Mucosa of stomach (tissue), 1 donor: ENCODE data around the gene NOL4L.

ENCODE experiments used
- H3K27me3 ChIP-seq: one replicate; pipeline ENCODE4 v1.7.0; 2013; ENCODE audit warnings: mild to moderate bottlenecking, low read length; ENCODE audit not compliant: control insufficient read depth, insufficient read depth
- H3K36me3 ChIP-seq: one replicate; pipeline ENCODE4 v1.7.0; 2013; ENCODE audit warnings: low read length; ENCODE audit not compliant: control insufficient read depth, insufficient read depth
- H3K4me1 ChIP-seq: one replicate; pipeline ENCODE4 v1.7.0; 2013; ENCODE audit warnings: mild to moderate bottlenecking, low read length; ENCODE audit not compliant: control insufficient read depth, insufficient read depth
- H3K4me3 ChIP-seq: one replicate; pipeline ENCODE4 v1.7.0; 2013; ENCODE audit warnings: low read length
- H3K9ac ChIP-seq: one replicate; pipeline ENCODE4 v1.7.0; 2013; ENCODE audit warnings: mild to moderate bottlenecking, low read length, moderate library complexity
- H3K9me3 ChIP-seq: one replicate; pipeline ENCODE4 v1.7.0; 2013; ENCODE audit warnings: mild to moderate bottlenecking, low read length, moderate library complexity; ENCODE audit not compliant: control insufficient read depth
- donor health status: Pancreatic carcinoma.

The NOL4L gene

DNA sequence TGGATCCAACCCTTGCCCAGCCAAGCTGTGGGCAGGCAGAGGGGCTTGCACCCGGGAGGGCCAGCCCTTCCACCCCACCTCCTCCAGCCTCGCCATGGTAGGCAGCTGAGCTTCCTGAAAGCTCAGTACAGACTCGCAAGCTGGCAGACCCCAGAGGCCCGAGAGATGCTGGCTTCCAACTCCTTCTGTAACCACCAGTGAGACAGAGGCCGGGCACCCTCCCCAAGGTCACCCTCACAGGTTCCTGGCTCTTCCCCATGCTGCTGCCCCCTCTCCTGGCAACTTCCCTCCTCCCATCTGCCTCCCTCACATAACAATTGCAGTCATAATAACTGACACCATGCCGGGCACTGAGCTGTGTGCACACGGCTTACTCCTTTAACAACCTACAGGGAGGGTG is 26.2 kb upstream of the NOL4L start:
- no peaks in the 10 kb centered on the region for H3K4me1 ChIP-seq
- peaks cover 15% of the 10 kb centered on the region for H3K27me3 ChIP-seq
- H3K9me3 ChIP-seq = no peaks in the 10 kb centered on the region
- H3K9ac ChIP-seq = no peak overlapping the region
- H3K4me3 ChIP-seq = no peak overlapping the region
- no peaks in the 10 kb centered on the region for H3K36me3 ChIP-seq

DNA sequence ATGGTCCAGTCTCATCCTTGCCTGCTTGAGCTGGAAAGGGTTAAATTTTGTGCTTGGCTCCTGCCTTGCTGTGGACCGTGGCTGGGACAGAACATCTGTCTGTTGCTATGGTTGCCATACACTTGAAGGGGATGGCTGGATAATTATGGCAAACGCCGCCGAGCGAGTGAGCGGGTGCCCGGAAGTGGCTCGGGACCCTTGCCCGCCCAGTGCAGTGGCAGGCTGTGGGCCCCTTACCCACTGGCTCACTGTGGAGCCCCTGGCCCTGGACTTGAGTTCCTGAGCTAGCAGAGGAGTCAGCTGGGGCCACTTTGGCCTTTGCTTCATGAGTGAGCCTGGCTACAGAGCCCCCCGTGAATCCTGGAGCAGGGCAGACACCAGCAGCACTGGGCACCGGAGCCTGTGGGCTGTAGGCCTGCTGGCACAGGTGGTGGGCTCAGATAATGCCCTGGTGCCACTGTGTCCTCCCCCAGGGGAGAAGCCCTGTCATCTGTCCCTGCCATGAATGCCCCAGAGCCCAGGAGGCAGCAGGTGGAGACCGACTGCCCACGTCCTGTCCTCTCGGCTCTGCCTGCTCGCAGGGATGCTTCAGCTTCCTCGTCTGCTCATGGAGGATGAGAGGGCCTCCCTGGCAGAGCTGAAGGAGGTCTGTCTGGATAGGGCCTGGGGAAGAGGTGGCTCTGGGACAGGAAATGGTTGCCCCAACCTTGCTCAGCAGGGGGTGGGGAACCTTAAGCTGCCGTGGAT is 25.5 kb upstream of the NOL4L start:
- H3K27me3 ChIP-seq = peaks cover 21% of the 10 kb centered on the region
- H3K9me3 ChIP-seq = no peaks in the 10 kb centered on the region
- H3K4me1 ChIP-seq = no peaks in the 10 kb centered on the region
- H3K9ac ChIP-seq = no peak overlapping the region
- H3K4me3 ChIP-seq = no peak overlapping the region
- H3K36me3 ChIP-seq = no peaks in the 10 kb centered on the region

DNA sequence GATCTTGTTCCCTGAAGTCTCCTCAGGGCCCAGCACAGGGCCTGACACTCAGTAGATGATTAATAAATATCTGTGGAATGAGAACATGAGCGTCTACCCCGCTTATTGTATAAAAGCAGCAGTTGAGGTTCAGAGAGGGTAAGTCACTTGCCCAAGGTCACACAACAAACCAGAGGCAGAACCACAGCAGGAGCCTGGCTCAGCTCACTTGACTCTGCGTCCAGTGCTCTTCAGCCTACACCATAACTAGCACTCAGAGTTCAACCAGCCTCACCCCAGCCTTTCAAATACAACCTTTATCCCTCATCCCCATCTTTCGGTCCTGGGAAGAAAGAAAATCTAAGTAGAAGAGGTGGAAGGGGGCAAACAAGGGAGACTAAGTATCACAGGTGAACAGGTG is 24.9 kb upstream of the NOL4L start:
- Histone ChIP-seq H3K9me3 (no peaks in the 10 kb centered on the region), H3K4me1 (no peaks in the 10 kb centered on the region)

DNA sequence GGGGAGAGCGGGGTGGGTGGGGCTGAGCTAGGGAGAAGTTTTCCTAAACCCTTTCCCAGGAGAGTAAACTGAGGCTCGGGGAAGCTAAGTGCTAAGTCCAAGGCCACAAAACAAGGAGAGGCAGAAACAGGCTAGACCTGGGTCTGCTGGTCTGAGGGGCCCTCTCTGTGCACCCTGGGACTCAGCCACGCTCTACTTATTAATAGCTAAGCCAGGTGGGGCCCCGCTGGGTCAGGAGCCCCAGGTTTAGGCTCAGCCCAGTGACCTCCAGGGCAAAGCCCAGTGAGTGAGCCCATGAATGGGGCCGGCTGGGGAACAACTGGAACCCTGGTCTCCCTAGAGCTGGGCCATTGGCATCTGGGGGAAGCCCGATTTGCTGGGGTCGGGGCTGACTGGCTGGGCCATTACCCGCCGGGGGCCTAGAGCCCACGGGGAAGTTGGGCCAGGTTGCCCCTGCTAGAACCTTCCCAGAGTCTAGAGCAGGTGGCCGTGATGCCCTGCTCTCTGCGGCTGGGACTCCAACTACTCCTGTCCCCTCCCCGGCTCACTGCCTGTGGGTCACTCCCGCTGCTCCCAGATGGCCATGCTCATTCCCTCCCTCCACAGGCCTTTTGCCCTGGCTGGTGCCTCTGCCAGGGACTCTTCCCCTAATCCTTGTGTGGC is 24.1 kb upstream of the NOL4L start:
- H3K27me3 ChIP-seq = peaks cover 22% of the 10 kb centered on the region
- H3K36me3 ChIP-seq = no peaks in the 10 kb centered on the region
- no peaks in the 10 kb centered on the region for H3K4me1 ChIP-seq
- no peak overlapping the region for H3K4me3 ChIP-seq
- no peak overlapping the region for H3K9ac ChIP-seq
- no peaks in the 10 kb centered on the region for H3K9me3 ChIP-seq

More for the DNA sequence above, 24.9 kb upstream of the NOL4L start:
- Histone ChIP-seq H3K4me3 (no peak overlapping the region), H3K36me3 (no peaks in the 10 kb centered on the region), H3K9ac (no peak overlapping the region), H3K27me3 (peaks cover 22% of the 10 kb centered on the region)

DNA sequence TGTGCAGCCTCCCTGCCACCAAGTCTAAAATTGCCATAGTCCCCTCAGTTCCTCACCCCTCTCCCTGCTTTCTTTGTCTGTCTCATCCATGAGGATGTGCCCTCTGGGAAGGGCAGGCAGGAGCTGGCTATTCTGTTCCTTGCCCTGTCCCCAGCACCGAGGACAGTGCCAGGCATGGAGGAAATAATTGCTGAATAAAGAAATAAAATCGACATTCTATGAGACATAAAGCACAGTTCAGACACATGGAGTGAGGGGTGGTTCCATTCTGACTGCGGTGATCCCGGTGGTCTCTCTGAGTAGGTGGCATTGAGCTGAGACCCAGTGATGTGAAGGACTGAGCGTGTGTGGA is 23.5 kb upstream of the NOL4L start:
- H3K4me3 ChIP-seq = no peak overlapping the region
- peaks cover 22% of the 10 kb centered on the region for H3K27me3 ChIP-seq
- H3K36me3 ChIP-seq = no peaks in the 10 kb centered on the region
- no peaks in the 10 kb centered on the region for H3K4me1 ChIP-seq
- no peaks in the 10 kb centered on the region for H3K9me3 ChIP-seq
- H3K9ac ChIP-seq = no peak overlapping the region

DNA sequence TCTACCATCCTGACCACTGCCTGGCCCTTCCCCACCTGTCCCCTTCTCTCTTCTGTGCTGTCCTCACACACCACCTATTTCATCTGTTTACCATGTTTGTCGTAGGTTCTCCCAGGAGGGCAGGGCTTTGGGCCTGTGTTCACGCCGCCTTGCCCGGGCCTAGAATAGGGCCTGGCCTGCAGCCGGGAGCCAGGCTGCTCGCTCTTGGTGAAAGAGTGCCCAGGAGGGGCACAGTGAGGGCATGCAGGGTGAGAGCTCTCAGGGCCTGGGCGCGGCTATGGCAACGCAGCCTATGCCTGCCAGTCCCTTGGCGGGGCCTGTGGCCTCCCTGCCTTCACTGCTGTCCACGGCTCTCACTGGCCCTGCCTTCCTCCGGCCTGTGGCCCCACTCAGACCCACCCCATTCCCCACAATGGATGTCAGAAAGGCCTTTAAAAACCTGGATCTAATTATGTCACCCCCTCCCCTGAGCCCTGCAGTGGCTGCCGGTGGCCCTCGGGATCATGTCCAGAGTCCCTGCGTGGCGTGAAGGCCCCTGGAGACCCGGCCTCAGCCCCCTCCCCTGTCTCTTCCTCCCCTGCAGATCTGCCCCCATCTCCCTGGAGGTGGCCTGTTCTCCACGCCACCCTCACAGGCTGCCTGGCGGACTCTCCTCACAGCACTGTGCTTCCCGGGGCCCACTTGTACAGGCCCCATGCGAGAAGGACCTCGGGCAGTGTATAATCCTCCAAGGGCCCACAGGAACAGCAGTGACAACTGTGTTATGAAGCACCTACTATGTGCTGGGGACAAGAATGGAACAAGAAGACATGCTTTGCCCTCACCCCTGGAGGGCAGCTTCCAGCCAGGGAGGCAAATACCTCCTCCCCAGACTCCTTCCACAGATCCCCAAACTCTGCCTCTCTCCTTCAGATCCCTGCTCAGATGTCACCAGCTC is 22.9 kb upstream of the NOL4L start:
- Histone ChIP-seq H3K9me3 (no peaks in the 10 kb centered on the region), H3K4me3 (no peak overlapping the region), H3K9ac (no peak overlapping the region), H3K4me1 (no peaks in the 10 kb centered on the region), H3K27me3 (peaks cover 22% of the 10 kb centered on the region), H3K36me3 (no peaks in the 10 kb centered on the region)

DNA sequence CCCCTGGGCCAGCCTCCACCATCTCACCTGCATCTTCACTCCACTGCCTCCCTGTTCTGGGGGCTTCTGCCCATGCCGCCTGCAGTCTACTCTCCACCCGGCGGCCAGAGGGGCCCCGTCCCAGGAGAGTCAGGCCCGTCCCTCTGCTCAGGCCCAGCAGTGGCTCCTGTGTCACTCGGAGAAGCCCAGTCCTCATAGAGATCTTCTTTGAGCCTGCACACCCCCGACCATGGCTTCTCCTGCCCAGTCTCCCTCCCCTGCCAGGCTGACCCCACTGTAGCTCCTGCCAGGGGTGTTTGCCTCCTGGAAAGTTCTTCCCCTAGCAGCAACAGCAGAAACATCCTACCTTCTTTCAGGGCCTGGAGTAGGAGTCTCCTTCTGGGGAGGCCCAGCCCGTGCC is 22.2 kb upstream of the NOL4L start:
- H3K4me3 ChIP-seq = no peak overlapping the region
- H3K27me3 ChIP-seq = peaks cover 22% of the 10 kb centered on the region
- H3K4me1 ChIP-seq = no peaks in the 10 kb centered on the region
- H3K36me3 ChIP-seq = no peaks in the 10 kb centered on the region
- no peak overlapping the region for H3K9ac ChIP-seq
- no peaks in the 10 kb centered on the region for H3K9me3 ChIP-seq

DNA sequence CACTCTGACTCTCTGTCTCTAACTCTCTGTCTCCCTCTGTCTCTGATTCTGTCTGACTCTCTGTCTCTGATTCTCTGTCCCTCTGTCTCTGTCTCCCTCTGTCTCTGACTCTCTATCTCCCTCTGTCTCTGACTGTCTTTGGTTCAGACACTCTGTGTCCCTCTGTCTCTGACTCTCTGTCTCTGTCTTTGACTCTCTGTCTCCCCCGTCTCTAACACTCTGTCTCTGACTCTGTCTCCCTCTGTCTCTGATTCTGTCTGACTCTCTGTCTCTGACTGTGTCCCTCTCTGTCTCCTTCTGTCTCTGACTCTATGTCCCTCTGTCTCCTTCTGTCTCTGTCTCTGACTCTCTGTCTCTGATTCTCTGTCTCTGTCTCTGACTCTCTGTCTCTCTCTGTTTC is 21.7 kb upstream of the NOL4L start:
- no peaks in the 10 kb centered on the region for H3K36me3 ChIP-seq
- H3K4me1 ChIP-seq = no peaks in the 10 kb centered on the region
- no peak overlapping the region for H3K4me3 ChIP-seq
- peaks cover 22% of the 10 kb centered on the region for H3K27me3 ChIP-seq
- no peak overlapping the region for H3K9ac ChIP-seq
- no peaks in the 10 kb centered on the region for H3K9me3 ChIP-seq

DNA sequence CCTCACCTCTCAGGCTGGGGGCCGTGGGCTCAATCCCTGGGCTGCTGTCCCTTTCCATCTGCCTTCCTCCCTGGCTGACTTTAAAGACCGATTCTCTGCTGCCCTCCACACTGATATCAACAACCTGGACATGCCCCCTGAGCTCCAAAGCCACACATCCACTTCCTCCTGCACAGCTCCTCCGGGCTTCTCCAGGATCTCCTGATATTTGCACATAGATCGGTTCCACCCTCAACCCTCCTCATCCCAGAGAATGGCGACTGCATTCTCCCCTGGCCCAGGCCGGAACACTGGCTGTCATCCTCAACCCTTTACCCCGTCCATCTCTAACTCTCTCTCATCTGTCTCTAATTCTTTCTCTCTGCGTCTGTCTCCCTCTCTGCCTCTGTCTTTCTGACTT is 21.0 kb upstream of the NOL4L start:
- Histone ChIP-seq H3K36me3 (no peaks in the 10 kb centered on the region), H3K9me3 (no peaks in the 10 kb centered on the region), H3K4me1 (no peaks in the 10 kb centered on the region), H3K9ac (no peak overlapping the region), H3K27me3 (peaks cover 22% of the 10 kb centered on the region), H3K4me3 (no peak overlapping the region)

DNA sequence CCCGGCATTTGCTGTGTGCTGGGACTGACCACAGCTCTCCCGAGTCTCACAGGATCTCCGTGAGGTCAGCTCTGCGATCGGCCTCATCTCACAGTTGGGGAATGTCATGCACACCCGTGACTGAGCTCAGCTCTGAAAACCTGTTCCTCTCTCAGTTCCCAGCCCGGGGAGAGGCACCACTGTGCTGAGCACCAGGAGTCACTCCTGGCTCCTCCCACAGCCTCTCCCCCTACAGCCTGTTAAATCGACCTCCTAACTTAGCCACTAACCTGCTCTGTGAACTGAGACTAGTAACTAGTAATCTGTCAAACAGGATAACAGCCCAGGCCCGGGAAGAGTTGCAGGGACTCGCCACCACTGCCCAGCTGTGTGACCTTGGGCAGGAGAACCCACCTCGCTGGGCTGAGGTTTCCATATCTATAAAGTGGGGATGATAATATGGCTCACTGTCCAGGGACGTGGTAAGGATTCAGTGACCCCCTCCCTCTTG is 20.1 kb upstream of the NOL4L start:
- H3K9ac ChIP-seq = no peak overlapping the region
- peaks cover 22% of the 10 kb centered on the region for H3K27me3 ChIP-seq

DNA sequence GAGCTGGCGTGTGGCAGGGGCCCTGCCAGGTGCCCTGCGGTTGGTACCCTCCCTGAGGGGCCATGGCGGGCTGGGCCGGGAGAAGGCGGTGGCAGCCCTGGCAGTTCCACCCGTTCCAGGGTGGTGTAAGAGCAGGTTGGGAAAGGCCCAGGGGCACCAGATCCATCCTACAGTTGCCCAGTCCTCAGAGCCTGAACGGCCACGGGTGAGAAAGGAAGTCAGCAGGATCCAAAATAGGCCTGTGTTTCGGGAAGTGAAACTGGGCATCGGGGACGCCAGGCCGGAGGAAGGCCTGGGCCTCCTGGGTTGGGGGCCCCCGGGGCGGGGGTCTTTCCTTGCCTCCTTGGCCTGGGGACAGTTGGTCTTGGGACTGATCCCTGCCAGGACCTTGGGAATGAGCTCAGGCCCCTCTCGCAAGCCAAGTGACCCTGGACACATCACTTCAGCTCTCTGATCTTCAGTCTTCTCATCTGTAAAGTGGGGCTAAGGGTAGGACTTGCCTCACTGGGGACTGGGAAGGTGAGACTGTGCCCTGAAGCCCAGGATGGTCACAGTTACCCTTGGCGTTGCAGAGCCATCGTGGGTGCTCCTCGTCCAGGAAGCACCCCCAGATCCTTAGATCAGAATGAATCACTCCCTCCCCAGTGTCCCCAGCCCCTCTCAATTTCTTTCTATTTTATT is 18.1 kb upstream of the NOL4L start:
- no peak overlapping the region for H3K9ac ChIP-seq
- no peaks in the 10 kb centered on the region for H3K4me1 ChIP-seq
- no peaks in the 10 kb centered on the region for H3K9me3 ChIP-seq
- H3K36me3 ChIP-seq = no peaks in the 10 kb centered on the region
- no peak overlapping the region for H3K4me3 ChIP-seq
- H3K27me3 ChIP-seq = peaks cover 20% of the 10 kb centered on the region

More for the DNA sequence above, 20.1 kb upstream of the NOL4L start:
- Histone ChIP-seq H3K4me3 (no peak overlapping the region), H3K4me1 (no peaks in the 10 kb centered on the region), H3K36me3 (no peaks in the 10 kb centered on the region), H3K9me3 (no peaks in the 10 kb centered on the region)
